ENCODE measurements around the gene COL24A1.

COL24A1 gene

GRCh38 chr1:86191958-86192357, 35.4 kb upstream of the COL24A1 start:
- Histone ChIP-seq H3K36me3 (ENCODE audit: low read depth) (no peaks in the 10 kb centered on the region), H3K4me3 (ENCODE audit: severe bottlenecking) (no peak overlapping the region), H3K27me3 (ENCODE audit: insufficient read depth, poor library complexity, severe bottlenecking) (no peaks in the 10 kb centered on the region), H3K4me1 (ENCODE audit: insufficient read depth, poor library complexity, severe bottlenecking) (no peaks in the 10 kb centered on the region), H3K9me3 (ENCODE audit: severe bottlenecking) (no peaks in the 10 kb centered on the region), H3K27ac (ENCODE audit: poor library complexity, severe bottlenecking) (no peak overlapping the region)
- DNase-seq (ENCODE audit: low spot score) (no peak), ATAC-seq (ENCODE audit: low read depth) (no peak)
- TF ChIP-seq CTCF (IDR thresholded peaks at IDR 0.05; ENCODE audit: poor library complexity, severe bottlenecking), result no peak

GRCh38 chr1:86190873-86191272, 34.3 kb upstream of the COL24A1 start:
- ATAC-seq (ENCODE audit: low read depth) (no peak), DNase-seq (ENCODE audit: low spot score) (no peak)
- no peak overlapping the region for H3K4me3 ChIP-seq (ENCODE audit: severe bottlenecking)
- H3K27ac ChIP-seq (ENCODE audit: poor library complexity, severe bottlenecking), result no peak overlapping the region
- no peaks in the 10 kb centered on the region for H3K4me1 ChIP-seq (ENCODE audit: insufficient read depth, poor library complexity, severe bottlenecking)
- no peaks in the 10 kb centered on the region for H3K27me3 ChIP-seq (ENCODE audit: insufficient read depth, poor library complexity, severe bottlenecking)
- no peak for TF ChIP-seq CTCF (IDR thresholded peaks at IDR 0.05; ENCODE audit: poor library complexity, severe bottlenecking)
- no peaks in the 10 kb centered on the region for H3K36me3 ChIP-seq (ENCODE audit: low read depth)
- H3K9me3 ChIP-seq (ENCODE audit: severe bottlenecking), result no peaks in the 10 kb centered on the region

- H3K36me3 ChIP-seq (ENCODE audit: low read depth), result no peaks in the 10 kb centered on the region
- no peak overlapping the region for H3K27ac ChIP-seq (ENCODE audit: poor library complexity, severe bottlenecking)
- no peaks in the 10 kb centered on the region for H3K27me3 ChIP-seq (ENCODE audit: insufficient read depth, poor library complexity, severe bottlenecking)
- H3K9me3 ChIP-seq (ENCODE audit: severe bottlenecking), result no peaks in the 10 kb centered on the region
- no peaks in the 10 kb centered on the region for H3K4me1 ChIP-seq (ENCODE audit: insufficient read depth, poor library complexity, severe bottlenecking)
- no peak for TF ChIP-seq CTCF (IDR thresholded peaks at IDR 0.05; ENCODE audit: poor library complexity, severe bottlenecking)
- no peak for DNase-seq (ENCODE audit: low spot score)
- no peak for ATAC-seq (ENCODE audit: low read depth)
- H3K4me3 ChIP-seq (ENCODE audit: severe bottlenecking), result no peak overlapping the region
Measured at GRCh38 chr1:86184426-86184825, 27.9 kb upstream of the COL24A1 start.

- Histone ChIP-seq H3K4me1 (ENCODE audit: insufficient read depth, poor library complexity, severe bottlenecking) (no peaks in the 10 kb centered on the region), H3K27ac (ENCODE audit: poor library complexity, severe bottlenecking) (no peak overlapping the region), H3K27me3 (ENCODE audit: insufficient read depth, poor library complexity, severe bottlenecking) (no peaks in the 10 kb centered on the region), H3K36me3 (ENCODE audit: low read depth) (no peaks in the 10 kb centered on the region), H3K4me3 (ENCODE audit: severe bottlenecking) (no peak overlapping the region), H3K9me3 (ENCODE audit: severe bottlenecking) (no peaks in the 10 kb centered on the region)
- ATAC-seq (ENCODE audit: low read depth) (no peak), DNase-seq (ENCODE audit: low spot score) (no peak)
- TF ChIP-seq CTCF (IDR thresholded peaks at IDR 0.05; ENCODE audit: poor library complexity, severe bottlenecking), result no peak
Measured at GRCh38 chr1:86183810-86184209, 27.2 kb upstream of the COL24A1 start.

GRCh38 chr1:86176226-86176625, 19.7 kb upstream of the COL24A1 start:
- Histone ChIP-seq H3K9me3 (ENCODE audit: severe bottlenecking) (no peaks in the 10 kb centered on the region), H3K36me3 (ENCODE audit: low read depth) (no peaks in the 10 kb centered on the region), H3K4me3 (ENCODE audit: severe bottlenecking) (no peak overlapping the region), H3K27me3 (ENCODE audit: insufficient read depth, poor library complexity, severe bottlenecking) (peaks cover 9% of the 10 kb centered on the region), H3K27ac (ENCODE audit: poor library complexity, severe bottlenecking) (no peak overlapping the region), H3K4me1 (ENCODE audit: insufficient read depth, poor library complexity, severe bottlenecking) (no peaks in the 10 kb centered on the region)
- DNase-seq (ENCODE audit: low spot score) (no peak), ATAC-seq (ENCODE audit: low read depth) (no peak)
- no peak for TF ChIP-seq CTCF (IDR thresholded peaks at IDR 0.05; ENCODE audit: poor library complexity, severe bottlenecking)
